ENCODE data around the gene UFM1.

DNA sequence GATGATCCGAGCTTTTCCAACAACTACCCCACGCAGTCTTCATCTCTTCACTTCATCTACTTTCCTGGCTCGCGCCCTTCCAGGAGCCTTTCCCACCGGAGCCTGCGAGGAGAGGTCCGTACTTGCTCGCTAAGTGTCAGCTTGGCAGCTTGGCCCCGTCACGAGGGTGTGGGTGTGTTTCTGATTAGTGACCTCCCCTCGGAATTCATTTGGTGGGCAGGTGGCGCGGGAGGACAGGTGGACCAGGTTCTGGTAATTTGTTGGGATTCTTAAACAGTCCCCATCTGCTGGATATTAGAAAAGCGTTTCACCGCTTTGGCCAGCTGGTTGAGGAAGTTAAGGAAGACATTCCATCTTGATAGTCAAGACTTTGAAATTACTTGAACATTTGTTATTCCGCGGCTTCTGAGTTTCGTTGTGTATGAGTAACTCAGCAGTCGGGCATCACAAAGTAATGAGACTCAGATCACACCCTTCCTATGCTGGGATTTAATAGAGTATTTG is 515 bp downstream of the UFM1 start:
- peak in 1 of 2 donors; percentile 1 for TF ChIP-seq CTCF (conservative IDR thresholded peaks at IDR 0.05 in 1 of 2, IDR thresholded peaks at IDR 0.05 in 1 of 2; ENCODE audit: extremely low read depth in 1 of 2, insufficient read depth in 1 of 2, low read depth in 1 of 2, low read length in 2 of 2)
- no peak for TF ChIP-seq EZH2 (IDR thresholded peaks at IDR 0.05; ENCODE audit: borderline replicate concordance, low read length)
